CD4-positive, CD25-positive, alpha-beta regulatory T cell (primary cell): ENCODE results near the gene SCAPER. TPM values are rescaled to one million over a fixed set of nuclear protein-coding genes. Genes with fewer than 3 reads are reported as not detected.
A peak's percentile ranks its signal among the peaks of the same experiment; 100 is the strongest.
"Not testable (repeated sequence)": the region's sequence is repeated elsewhere in the genome, so short reads cannot be mapped to it uniquely, and the experiment has no call there.

ENCODE experiments used
- ATAC-seq, 2 donors: fragments of 150-1000 bp; cut with Tn5 transposase; one replicate each; pipeline ENCODE4 v1.10.0; 2021; ENCODE audit warnings: low read depth in 2 of 2, moderate number of reproducible peaks in 2 of 2, moderate library complexity in 1 of 2
- DNase-seq, 3 donors: peaks; one replicate each; pipeline versions ENCODE4 v3.0.0 to v3.0.0-alpha.2; 2012 to 2022; ENCODE audit warnings: mixed read lengths in 1 of 3
- H3K27ac ChIP-seq: one replicate; pipeline ENCODE4 v1.7.0; 2013; ENCODE audit warnings: mild to moderate bottlenecking, low read length; ENCODE audit not compliant: insufficient read depth, poor library complexity, severe bottlenecking
- H3K27me3 ChIP-seq: one replicate; pipeline ENCODE4 v1.7.0; 2013; ENCODE audit warnings: low read length; ENCODE audit not compliant: control insufficient read depth, insufficient read depth
- H3K36me3 ChIP-seq: one replicate; pipeline ENCODE4 v1.7.0; 2013; ENCODE audit warnings: mild to moderate bottlenecking, low read length, moderate library complexity; ENCODE audit not compliant: control insufficient read depth, insufficient read depth
- H3K4me1 ChIP-seq: 2 replicates; pipeline ENCODE4 v1.7.0; 2013; ENCODE audit warnings: mild to moderate bottlenecking, low read length; ENCODE audit not compliant: insufficient read depth, control insufficient read depth, poor library complexity, severe bottlenecking
- H3K4me3 ChIP-seq: one replicate; pipeline ENCODE4 v1.7.0; 2013; ENCODE audit warnings: low read depth, mild to moderate bottlenecking, low read length, moderate library complexity
- H3K9me3 ChIP-seq, 2 experiments: 1 replicate in 1 of 2; 2 replicates in 1 of 2; pipeline ENCODE4 v1.7.0; 2013; ENCODE audit warnings: low read length in 2 of 2, mild to moderate bottlenecking in 1 of 2, moderate library complexity in 1 of 2; ENCODE audit not compliant: control insufficient read depth in 2 of 2
- H3K27ac Mint-ChIP-seq, 3 donors: one replicate each; pipeline ENCODE4 v1.8.0; 2020 to 2022; ENCODE audit warnings: mild to moderate bottlenecking in 3 of 3, mixed read lengths in 3 of 3, moderate library complexity in 2 of 3
- H3K27me3 Mint-ChIP-seq: one replicate; pipeline ENCODE4 v1.8.0; 2022; ENCODE audit warnings: mild to moderate bottlenecking, mixed read lengths
- H3K36me3 Mint-ChIP-seq: one replicate; pipeline ENCODE4 v1.8.0; 2020; ENCODE audit warnings: mixed read lengths
- H3K4me1 Mint-ChIP-seq, 4 donors: one replicate each; pipeline ENCODE4 v1.8.0; 2020 to 2022; ENCODE audit warnings: mixed read lengths in 4 of 4, mild to moderate bottlenecking in 1 of 4
- H3K4me3 Mint-ChIP-seq, 4 donors: one replicate each; pipeline ENCODE4 v1.8.0; 2020 to 2022; ENCODE audit warnings: mild to moderate bottlenecking in 4 of 4, mixed read lengths in 4 of 4, moderate library complexity in 3 of 4
- H3K9me3 Mint-ChIP-seq, 7 donors: one replicate each; pipeline ENCODE4 v1.8.0; 2020 to 2022; ENCODE audit warnings: mixed read lengths in 7 of 7, mild to moderate bottlenecking in 3 of 7, moderate library complexity in 2 of 7
- polyA plus RNA-seq, 4 donors: library from polyadenylated mRNA; unstranded; fragments of 300-500 nt; fragmentation: Illumina TruSeq; gene quantifications; one replicate each; pipeline ENCODE4 v1.2.3, GENCODE V29; 2021
- total RNA-seq: library from RNA; stranded (reverse); gene quantifications from one replicate; pipeline ENCODE4 v1.2.3, GENCODE V29; 2022

SCAPER gene
- total and polyA plus RNA-seq, 5 donors from 2014 or later, result 13.2 to 38.1 (median 14.5) TPM

- no peaks in the 10 kb centered on the region for H3K4me1 ChIP-seq
- Mint-ChIP-seq H3K9me3 (peaks cover 0 to 3% (median 2%) of the 10 kb centered on the region in 7 donors), H3K27ac (no peak overlapping the region), H3K4me3 (no peak overlapping the region), H3K36me3 (peaks cover 47% of the 10 kb centered on the region), H3K27me3 (no peaks in the 10 kb centered on the region), H3K4me1 (peaks cover 0 to 2% (median under 1%) of the 10 kb centered on the region in 4 donors)
- no peaks in the 10 kb centered on the region for H3K27me3 ChIP-seq
- H3K36me3 ChIP-seq, result peaks cover 7% of the 10 kb centered on the region
- no peaks in the 10 kb centered on the region for H3K9me3 ChIP-seq
- no peak overlapping the region for H3K27ac ChIP-seq
- no peak for DNase-seq
- no peak for ATAC-seq
- no peak overlapping the region for H3K4me3 ChIP-seq
These were observed 471.2 kb downstream of the SCAPER start for GRCh38 chr15:76433798-76434400.

- not testable (repeated sequence) for DNase-seq, H3K27ac ChIP-seq, H3K27me3 Mint-ChIP-seq, H3K27me3 ChIP-seq, H3K9me3 ChIP-seq, H3K4me1 ChIP-seq, H3K9me3 Mint-ChIP-seq, H3K27ac Mint-ChIP-seq, H3K4me3 ChIP-seq, ATAC-seq, H3K4me1 Mint-ChIP-seq, H3K4me3 Mint-ChIP-seq
- H3K36me3 ChIP-seq, result peaks cover 12% of the 10 kb centered on the region
- peaks cover 52% of the 10 kb centered on the region for H3K36me3 Mint-ChIP-seq
These were observed 472.1 kb downstream of the SCAPER start for GRCh38 chr15:76433036-76433435.

DNA sequence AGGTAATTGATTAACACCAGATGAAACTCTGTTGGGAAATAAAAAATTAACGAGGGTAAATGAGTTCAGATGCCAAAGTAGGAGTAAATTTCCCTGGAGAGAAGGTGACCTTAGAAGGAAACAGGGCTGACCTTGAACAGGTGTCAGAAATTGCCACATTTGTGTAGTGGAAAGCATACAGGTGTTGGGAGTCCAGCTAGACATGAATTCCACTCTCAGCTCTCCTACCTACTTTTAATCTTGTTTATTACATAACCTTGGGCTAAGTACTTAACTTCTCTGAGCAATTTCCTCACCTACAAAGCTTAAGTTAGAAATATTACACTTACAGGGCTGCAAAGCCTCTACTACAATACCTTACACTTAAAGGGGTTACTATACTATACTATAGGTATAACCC, 472.5 kb downstream of the SCAPER start:
- Histone ChIP-seq H3K27me3 (no peaks in the 10 kb centered on the region), H3K9me3 (no peaks in the 10 kb centered on the region), H3K4me3 (no peak overlapping the region), H3K27ac (no peak overlapping the region), H3K4me1 (no peaks in the 10 kb centered on the region), H3K36me3 (peaks cover 12% of the 10 kb centered on the region)
- no peak for ATAC-seq
- H3K9me3 Mint-ChIP-seq, result peaks cover 0 to 9% (median 3%) of the 10 kb centered on the region in 7 donors
- H3K27me3 Mint-ChIP-seq, result no peaks in the 10 kb centered on the region
- peaks cover 54% of the 10 kb centered on the region for H3K36me3 Mint-ChIP-seq
- H3K4me1 Mint-ChIP-seq, result peaks cover 0 to 2% (median under 1%) of the 10 kb centered on the region in 4 donors
- DNase-seq, result no peak
- H3K4me3 Mint-ChIP-seq, result no peak overlapping the region
- no peak overlapping the region for H3K27ac Mint-ChIP-seq

DNA sequence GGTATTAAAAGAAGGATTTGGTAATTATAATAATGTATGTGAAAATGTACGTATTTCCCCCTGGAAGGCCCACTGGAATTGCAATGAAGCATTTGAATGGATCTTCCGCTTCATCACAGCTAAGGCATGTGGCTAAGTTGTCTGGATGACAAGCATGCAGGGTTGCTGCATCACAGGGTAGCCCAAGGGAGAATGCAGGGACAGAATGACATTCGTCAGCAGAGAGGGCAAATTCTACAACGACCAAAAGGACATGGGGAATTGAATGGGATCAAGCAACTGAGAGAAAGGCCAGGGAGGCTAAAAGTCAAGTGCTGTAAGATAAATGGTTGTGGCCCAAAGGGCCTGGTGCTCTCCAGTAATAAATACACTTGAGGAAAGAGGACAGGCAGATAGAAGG, 473.2 kb downstream of the SCAPER start:
- Histone ChIP-seq H3K27me3 (no peaks in the 10 kb centered on the region), H3K4me1 (no peaks in the 10 kb centered on the region), H3K36me3 (peaks cover 12% of the 10 kb centered on the region), H3K9me3 (no peaks in the 10 kb centered on the region), H3K4me3 (no peak overlapping the region), H3K27ac (no peak overlapping the region)
- no peak overlapping the region for H3K4me3 Mint-ChIP-seq
- H3K27me3 Mint-ChIP-seq, result no peaks in the 10 kb centered on the region
- H3K27ac Mint-ChIP-seq, result peak overlapping the region in 1 of 3 donors; percentile 43
- peaks cover 1 to 12% (median 4%) of the 10 kb centered on the region in 7 donors for H3K9me3 Mint-ChIP-seq
- ATAC-seq (no peak), DNase-seq (no peak)
- peaks cover 0 to 3% (median 2%) of the 10 kb centered on the region in 4 donors for H3K4me1 Mint-ChIP-seq
- H3K36me3 Mint-ChIP-seq, result peaks cover 58% of the 10 kb centered on the region

GRCh38 chr15:76430711-76431110, 474.4 kb downstream of the SCAPER start:
- H3K36me3 ChIP-seq, result peaks cover 12% of the 10 kb centered on the region

GRCh38 chr15:76429661-76430060, 475.5 kb downstream of the SCAPER start:
- H3K36me3 ChIP-seq, result peaks cover 12% of the 10 kb centered on the region
- Mint-ChIP-seq H3K4me1 (peaks cover 0 to 6% (median 2%) of the 10 kb centered on the region in 4 donors), H3K9me3 (peaks cover 4 to 17% (median 6%) of the 10 kb centered on the region in 7 donors), H3K27ac (no peak overlapping the region), H3K36me3 (peaks cover 64% of the 10 kb centered on the region), H3K4me3 (no peak overlapping the region), H3K27me3 (no peaks in the 10 kb centered on the region)
- no peaks in the 10 kb centered on the region for H3K27me3 ChIP-seq
- DNase-seq (no peak), ATAC-seq (no peak)
- H3K4me1 ChIP-seq, result no peaks in the 10 kb centered on the region
- no peak overlapping the region for H3K27ac ChIP-seq
- H3K4me3 ChIP-seq, result no peak overlapping the region
- no peaks in the 10 kb centered on the region for H3K9me3 ChIP-seq

More at GRCh38 chr15:76430711-76431110, 474.4 kb downstream of the SCAPER start:
- DNase-seq, H3K9me3 ChIP-seq, H3K4me1 ChIP-seq, H3K27me3 Mint-ChIP-seq, H3K27ac Mint-ChIP-seq, H3K27me3 ChIP-seq, ATAC-seq, H3K4me3 ChIP-seq, H3K4me3 Mint-ChIP-seq, H3K4me1 Mint-ChIP-seq, H3K27ac ChIP-seq: not testable (repeated sequence)
- peaks cover 60% of the 10 kb centered on the region for H3K36me3 Mint-ChIP-seq
- H3K9me3 Mint-ChIP-seq, result peaks cover 1 to 17% (median 6%) of the 10 kb centered on the region in 7 donors

DNA sequence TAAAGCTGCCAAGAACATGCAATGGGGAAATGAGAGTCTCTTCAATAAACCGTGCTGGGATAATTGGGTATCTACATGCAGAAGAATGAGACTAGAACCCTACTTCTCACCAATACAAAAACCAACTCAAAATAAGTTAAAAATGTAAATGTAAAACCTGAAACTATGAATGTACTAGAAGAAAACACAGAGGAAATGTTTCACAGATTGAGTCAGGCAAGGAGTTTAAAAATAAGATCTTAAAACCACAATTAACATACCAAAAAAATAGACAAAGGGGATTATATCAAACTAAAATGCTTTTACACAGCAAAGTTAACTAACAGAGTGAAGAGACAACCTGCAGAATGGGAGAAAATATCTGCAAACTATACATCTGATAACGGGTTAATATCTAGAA, 478.2 kb downstream of the SCAPER start:
- Mint-ChIP-seq H3K4me1 (peaks cover 0 to 6% (median 1%) of the 10 kb centered on the region in 4 donors), H3K9me3 (peaks cover 4 to 23% (median 6%) of the 10 kb centered on the region in 7 donors), H3K27ac (peak overlapping the region in 1 of 3 donors; percentile 69), H3K36me3 (peaks cover 49% of the 10 kb centered on the region), H3K4me3 (no peak overlapping the region), H3K27me3 (no peaks in the 10 kb centered on the region)
- no peak overlapping the region for H3K4me3 ChIP-seq
- no peaks in the 10 kb centered on the region for H3K9me3 ChIP-seq
- no peak for ATAC-seq
- H3K4me1 ChIP-seq, result no peaks in the 10 kb centered on the region
- DNase-seq, result no peak
- peaks cover 5% of the 10 kb centered on the region for H3K36me3 ChIP-seq
- H3K27me3 ChIP-seq, result no peaks in the 10 kb centered on the region
- H3K27ac ChIP-seq, result no peak overlapping the region
